ENCODE data around the gene TCF25.
"Not testable (repeated sequence)": the region's sequence is repeated elsewhere in the genome, so short reads cannot be mapped to it uniquely, and the experiment has no call there.

DNA sequence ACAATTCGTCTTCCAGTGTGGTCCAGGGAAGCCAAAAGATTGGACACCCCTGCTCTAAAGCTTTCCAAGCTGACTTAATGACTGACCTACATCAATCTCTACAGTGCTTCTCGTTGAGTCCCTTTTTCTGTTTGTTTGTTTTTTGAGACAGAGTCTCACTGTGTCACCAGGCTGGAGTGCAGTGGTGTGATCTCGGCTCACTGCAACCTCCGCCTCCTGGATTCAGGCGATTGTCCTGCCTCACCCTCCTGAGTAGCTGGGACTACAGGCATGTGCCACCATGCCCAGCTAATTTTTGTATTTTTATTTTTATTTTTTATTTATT lies 49.6 kb upstream of the TCF25 start:
- TF ChIP-seq, protein P1, sequence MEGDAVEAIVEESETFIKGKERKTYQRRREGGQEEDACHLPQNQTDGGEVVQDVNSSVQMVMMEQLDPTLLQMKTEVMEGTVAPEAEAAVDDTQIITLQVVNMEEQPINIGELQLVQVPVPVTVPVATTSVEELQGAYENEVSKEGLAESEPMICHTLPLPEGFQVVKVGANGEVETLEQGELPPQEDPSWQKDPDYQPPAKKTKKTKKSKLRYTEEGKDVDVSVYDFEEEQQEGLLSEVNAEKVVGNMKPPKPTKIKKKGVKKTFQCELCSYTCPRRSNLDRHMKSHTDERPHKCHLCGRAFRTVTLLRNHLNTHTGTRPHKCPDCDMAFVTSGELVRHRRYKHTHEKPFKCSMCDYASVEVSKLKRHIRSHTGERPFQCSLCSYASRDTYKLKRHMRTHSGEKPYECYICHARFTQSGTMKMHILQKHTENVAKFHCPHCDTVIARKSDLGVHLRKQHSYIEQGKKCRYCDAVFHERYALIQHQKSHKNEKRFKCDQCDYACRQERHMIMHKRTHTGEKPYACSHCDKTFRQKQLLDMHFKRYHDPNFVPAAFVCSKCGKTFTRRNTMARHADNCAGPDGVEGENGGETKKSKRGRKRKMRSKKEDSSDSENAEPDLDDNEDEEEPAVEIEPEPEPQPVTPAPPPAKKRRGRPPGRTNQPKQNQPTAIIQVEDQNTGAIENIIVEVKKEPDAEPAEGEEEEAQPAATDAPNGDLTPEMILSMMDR (IDR thresholded peaks at IDR 0.05), result not testable (repeated sequence)
- not testable (repeated sequence) for TF ChIP-seq POLR2A (IDR thresholded peaks at IDR 0.05)

Measured in uterus (tissue), 2 donors.